Measurements from ENCODE around the gene CRYGS. TPM values are rescaled to one million over a fixed set of nuclear protein-coding genes. Genes with fewer than 3 reads are reported as not detected.
"Not testable (repeated sequence)": the region's sequence is repeated elsewhere in the genome, so short reads cannot be mapped to it uniquely, and the experiment has no call there.

CRYGS gene
- total and polyA plus RNA-seq, 11 donors, result 0.18 to 2.7 (median 0.76) TPM; not detected in 1

- peaks cover 5 to 51% (median 32%) of the 10 kb centered on the region in 12 donors for H3K4me1 ChIP-seq
- WGBS, 4 donors, result 5 to 11% (median 8%) methylated on average over 7 of the region's 7 CpGs
- intact Hi-C loops (cut with DNase I), result loop anchor here in 4 of 10 donors (2.0 to 10.0 kb wide), 3 partner anchors 213 to 465 kb away; partner anchors contain the start of genes ETV5 (in 2 of the 4) and EIF4A2 (in 1 of the 4)
- no peak for ATAC-seq
- H3K27ac ChIP-seq, result peak overlapping the region in 6 of 12 donors; percentile 44 to 91 (median 63)
- H3K4me3 ChIP-seq, result peak overlapping the region; percentile 4 to 99 (median 84)
- H3K36me3 ChIP-seq, result peaks cover 0 to 29% (median 25%) of the 10 kb centered on the region in 9 donors
- TF ChIP-seq POLR2A (IDR thresholded peaks at IDR 0.05) (no peak), CTCF (IDR thresholded peaks at IDR 0.05) (no peak)
- no peaks in the 10 kb centered on the region for H3K9me3 ChIP-seq
- H3K27me3 ChIP-seq, result no peaks in the 10 kb centered on the region
- no peak for DNase-seq
Measured at GRCh38 chr3:186569779-186570095, 25.6 kb upstream of the CRYGS start.

- peaks cover 5 to 54% (median 34%) of the 10 kb centered on the region in 12 donors for H3K4me1 ChIP-seq
- peak overlapping the region in 6 of 12 donors; percentile 71 to 97 (median 95) for H3K4me3 ChIP-seq
- DNase-seq, result peak in 1 of 5 donors; percentile 29
- not testable (repeated sequence) for H3K9me3 ChIP-seq, H3K27ac ChIP-seq, H3K27me3 ChIP-seq, ATAC-seq
- WGBS, 4 donors, result 87 to 90% (median 89%) methylated on average over 11 of the region's 11 CpGs
- peaks cover 0 to 25% (median 21%) of the 10 kb centered on the region in 9 donors for H3K36me3 ChIP-seq
- intact Hi-C loops (cut with DNase I), result loop anchor here in 3 of 10 donors (10.0 kb wide), 2 partner anchors 455 to 465 kb away; partner anchors contain the start of gene ETV5 (in 2 of the 3)
Measured at GRCh38 chr3:186569361-186569760, 25.2 kb upstream of the CRYGS start.

- Histone ChIP-seq H3K27me3 (no peaks in the 10 kb centered on the region), H3K4me3 (peak within 1 kb of the TSS; percentile 59 to 92 (median 83)), H3K9me3 (no peaks in the 10 kb centered on the region), H3K36me3 (peaks cover 0 to 20% (median 18%) of the 10 kb centered on the region in 9 donors), H3K4me1 (peaks cover 5 to 61% (median 40%) of the 10 kb centered on the region in 12 donors), H3K27ac (peak within 1 kb of the TSS; percentile 59 to 94 (median 86))
- peak; percentile 57 to 86 (median 77) for ATAC-seq
- intact Hi-C loops (cut with DNase I), result loop anchor here in 3 of 10 donors (2.0 to 10.0 kb wide), 3 partner anchors 216 to 462 kb away; partner anchors contain the start of genes ETV5 (in 2 of the 3) and EIF4A2 (in 1 of the 3)
- peak; percentile 92 to 96 (median 93) for DNase-seq
- 0 to 1% (median 1%) methylated on average over 15 to 66 of the region's 66 CpGs for WGBS, 4 donors
- peak; percentile 82 to 95 for TF ChIP-seq POLR2A (IDR thresholded peaks at IDR 0.05)
- TF ChIP-seq CTCF (IDR thresholded peaks at IDR 0.05), result no peak
Measured at GRCh38 chr3:186567072-186567921, 23.1 kb upstream of the CRYGS start, which contains the start of gene TBCCD1. TSS of gene TBCCD1 (minus strand) at chr3:186567339. CDS start at chr3:186564329, 3,010 bp downstream.

- H3K36me3 ChIP-seq, result peaks cover 0 to 24% (median 18%) of the 10 kb centered on the region in 9 donors
- no peaks in the 10 kb centered on the region for H3K27me3 ChIP-seq
- TF ChIP-seq POLR2A (IDR thresholded peaks at IDR 0.05) (no peak), CTCF (IDR thresholded peaks at IDR 0.05) (no peak)
- H3K4me1 ChIP-seq, result peaks cover 5 to 56% (median 38%) of the 10 kb centered on the region in 12 donors
- ATAC-seq, result no peak
- peak overlapping the region; percentile 59 to 94 (median 86) for H3K27ac ChIP-seq
- DNase-seq, result no peak
- H3K4me3 ChIP-seq, result peak overlapping the region; percentile 59 to 92 (median 83)
- 0 to 2% (median 0%) methylated on average over 7 to 14 of the region's 14 CpGs for WGBS, 4 donors
- H3K9me3 ChIP-seq, result no peaks in the 10 kb centered on the region
- intact Hi-C loops (cut with DNase I), result loop anchor here in 3 of 10 donors (2.0 to 10.0 kb wide), 3 partner anchors 216 to 462 kb away; partner anchors contain the start of genes ETV5 (in 2 of the 3) and EIF4A2 (in 1 of the 3)
Measured at GRCh38 chr3:186566772-186567071, 22.5 kb upstream of the CRYGS start.

Measured in heart left ventricle (tissue), 16 donors.